ENCODE measurements around the gene NAA80.

DNA sequence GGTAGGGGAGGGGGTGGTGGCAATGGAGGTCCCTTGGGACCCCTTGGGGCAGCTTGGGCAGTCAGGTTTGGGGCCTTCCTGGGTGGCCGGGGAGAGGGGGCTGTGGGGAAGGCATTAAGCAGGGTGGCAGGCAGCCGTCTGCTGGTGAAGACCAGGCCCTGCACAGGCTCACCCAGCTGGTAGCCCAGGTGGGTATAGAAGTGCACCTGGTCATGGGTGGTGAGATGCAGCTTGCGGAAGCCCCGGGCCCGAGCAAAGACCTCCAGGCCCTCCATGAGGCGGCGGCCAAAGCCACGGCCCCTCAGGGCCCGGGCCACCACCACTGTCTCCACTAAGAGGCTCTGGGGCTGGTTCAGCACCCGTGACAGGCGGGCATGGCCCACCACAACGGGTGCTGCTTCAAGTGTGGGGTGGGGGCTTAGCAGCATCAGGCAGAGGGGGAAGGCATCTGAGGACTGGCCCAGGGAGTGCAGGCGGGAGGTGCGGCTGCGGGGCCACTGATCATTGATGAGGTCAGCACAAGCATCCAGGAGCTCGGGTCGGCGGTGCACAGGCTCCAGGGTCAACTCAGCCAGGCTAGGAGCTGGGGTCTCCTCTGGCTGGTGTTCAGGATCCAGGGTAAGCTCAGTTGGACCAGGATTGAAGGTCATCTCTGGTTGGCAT, 2.4 kb downstream of the NAA80 start:
- TF ChIP-seq POLR2A (IDR thresholded peaks at IDR 0.05) = no peak
- TF ChIP-seq, protein P1, sequence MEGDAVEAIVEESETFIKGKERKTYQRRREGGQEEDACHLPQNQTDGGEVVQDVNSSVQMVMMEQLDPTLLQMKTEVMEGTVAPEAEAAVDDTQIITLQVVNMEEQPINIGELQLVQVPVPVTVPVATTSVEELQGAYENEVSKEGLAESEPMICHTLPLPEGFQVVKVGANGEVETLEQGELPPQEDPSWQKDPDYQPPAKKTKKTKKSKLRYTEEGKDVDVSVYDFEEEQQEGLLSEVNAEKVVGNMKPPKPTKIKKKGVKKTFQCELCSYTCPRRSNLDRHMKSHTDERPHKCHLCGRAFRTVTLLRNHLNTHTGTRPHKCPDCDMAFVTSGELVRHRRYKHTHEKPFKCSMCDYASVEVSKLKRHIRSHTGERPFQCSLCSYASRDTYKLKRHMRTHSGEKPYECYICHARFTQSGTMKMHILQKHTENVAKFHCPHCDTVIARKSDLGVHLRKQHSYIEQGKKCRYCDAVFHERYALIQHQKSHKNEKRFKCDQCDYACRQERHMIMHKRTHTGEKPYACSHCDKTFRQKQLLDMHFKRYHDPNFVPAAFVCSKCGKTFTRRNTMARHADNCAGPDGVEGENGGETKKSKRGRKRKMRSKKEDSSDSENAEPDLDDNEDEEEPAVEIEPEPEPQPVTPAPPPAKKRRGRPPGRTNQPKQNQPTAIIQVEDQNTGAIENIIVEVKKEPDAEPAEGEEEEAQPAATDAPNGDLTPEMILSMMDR (IDR thresholded peaks at IDR 0.05) = no peak
